GM18858 (cell line): Measurements from ENCODE around the gene SDC1.

Experiments used
- ATAC-seq: cut with Tn5 transposase; IDR thresholded peaks from one replicate; pipeline ENCODE4 v1.9.1; 2021; ENCODE audit not compliant: unreplicated experiment

SDC1 gene

DNA sequence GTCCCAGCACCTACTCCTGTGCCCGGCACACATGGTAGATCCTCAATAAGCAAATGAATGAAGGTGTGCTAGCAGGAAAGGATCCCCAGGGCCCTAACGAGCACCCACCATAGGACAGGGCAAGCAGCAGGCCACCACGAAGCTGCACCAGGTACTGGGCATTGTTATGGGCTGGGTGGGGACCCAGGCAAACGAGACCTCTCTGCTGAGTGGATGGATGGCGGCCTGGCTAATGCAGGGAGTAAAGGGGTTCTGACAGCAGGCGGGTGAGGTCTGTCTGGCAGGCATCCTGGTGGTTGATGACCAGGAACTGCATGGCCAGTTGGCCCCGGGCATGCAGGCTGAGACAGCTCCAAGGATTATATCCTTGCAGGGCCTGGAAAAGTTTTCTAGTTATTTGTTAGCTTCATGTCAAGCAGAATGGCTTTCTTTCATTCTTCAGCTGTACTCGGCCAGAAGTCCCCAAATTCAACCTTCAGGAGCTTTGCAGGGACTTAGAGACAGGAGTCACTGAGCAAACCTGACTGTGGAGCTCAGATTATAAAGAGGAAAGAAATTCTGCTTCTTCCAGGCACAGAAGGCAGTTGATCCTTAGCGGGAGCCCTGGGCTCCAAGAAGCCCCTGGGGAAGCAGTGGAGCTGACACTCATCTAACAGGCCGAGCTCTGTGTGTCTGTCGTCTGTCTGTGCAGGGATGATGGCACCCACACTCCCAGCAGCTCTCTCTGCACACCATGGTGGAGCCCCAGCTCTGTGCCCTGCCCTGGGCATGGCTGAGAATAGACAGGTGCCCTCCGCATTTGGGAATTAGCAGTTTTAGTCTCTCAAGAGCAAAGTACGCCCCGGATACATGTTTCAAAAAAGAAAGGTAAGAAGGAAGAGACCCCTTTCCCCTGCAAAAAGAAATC lies 51.2 kb downstream of the SDC1 start:
- ATAC-seq: no peak

DNA sequence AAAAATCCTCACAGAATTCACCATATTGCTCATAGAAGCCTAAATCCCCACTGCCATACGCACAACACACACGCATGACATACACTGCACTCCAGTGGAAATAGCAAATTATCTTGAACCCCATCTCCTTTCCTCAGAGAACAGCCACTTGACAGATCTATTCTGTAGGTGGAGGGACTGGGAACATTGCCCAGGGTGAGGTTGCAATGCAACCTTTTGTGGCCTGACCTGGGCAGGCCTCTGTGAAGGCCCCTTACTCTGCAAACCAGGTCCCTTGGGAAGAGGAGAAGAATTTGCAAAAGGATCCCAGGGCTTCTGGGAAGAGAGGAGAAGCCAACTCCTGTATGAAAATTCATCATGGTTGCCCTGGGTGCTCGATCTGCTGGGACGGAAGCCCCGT lies 51.9 kb downstream of the SDC1 start:
- no peak for ATAC-seq

DNA sequence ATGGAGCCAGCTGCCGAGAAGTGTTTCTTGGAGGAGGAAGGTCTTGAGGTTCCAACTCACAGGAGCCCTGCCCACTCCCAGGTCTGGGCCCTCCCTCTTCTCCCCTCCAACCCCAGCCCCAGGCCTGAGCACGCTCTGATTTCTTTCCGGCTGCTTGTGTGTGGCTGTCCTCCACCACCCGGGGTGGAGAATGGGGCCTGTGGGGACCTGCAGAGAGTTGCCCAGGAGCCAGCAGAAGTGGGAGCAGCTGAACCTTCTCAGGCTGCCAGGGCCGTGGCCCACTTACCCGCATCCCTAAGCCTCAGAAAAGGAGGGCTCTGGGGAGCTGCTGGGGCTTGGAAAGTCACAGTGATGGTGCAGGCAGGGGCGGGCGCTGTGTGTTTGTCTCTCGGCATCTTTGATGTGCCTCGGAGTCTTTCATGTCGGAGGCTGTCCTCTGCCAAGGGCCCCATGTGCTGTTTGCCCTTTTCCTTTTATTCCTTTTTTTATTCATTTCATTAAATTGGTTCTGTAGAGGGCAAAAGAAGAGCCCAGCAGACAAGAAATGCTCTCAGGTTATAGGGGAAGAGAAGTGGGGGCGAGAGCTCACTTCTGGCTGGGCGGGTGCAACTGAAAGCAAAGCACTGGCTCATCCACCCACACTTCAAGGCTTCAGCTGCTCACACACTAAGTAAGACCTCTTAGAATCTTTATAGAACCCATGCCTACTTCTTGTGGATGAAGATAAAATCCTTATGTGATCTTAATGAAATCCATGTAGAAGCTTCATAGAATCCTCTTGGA lies 52.5 kb downstream of the SDC1 start:
- ATAC-seq: no peak

DNA sequence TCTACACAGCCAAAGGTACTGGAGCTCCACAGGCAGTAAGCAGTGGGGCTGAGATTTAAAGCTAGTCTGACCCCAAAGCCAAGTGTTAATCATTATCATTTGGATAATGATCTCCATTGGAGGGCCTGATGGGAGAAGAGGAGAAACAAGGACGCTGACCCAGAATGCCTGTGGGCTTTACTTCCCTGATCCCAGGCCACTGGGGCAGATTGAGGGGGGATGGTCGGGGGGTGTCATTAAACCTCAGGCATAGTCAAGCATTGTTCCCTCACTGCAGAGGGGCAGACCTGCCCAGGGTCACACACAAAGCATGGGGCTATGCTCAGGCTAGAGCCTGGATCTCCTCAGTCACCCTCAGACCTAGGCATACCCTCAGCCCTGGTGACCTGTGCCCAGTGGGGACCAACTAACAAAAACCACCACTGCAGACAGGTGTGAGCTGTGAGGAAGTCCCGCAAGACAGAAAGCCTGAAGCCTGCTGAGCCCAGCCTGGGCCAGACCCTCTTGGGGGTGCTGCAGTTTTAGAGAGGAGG lies 53.4 kb downstream of the SDC1 start:
- no peak for ATAC-seq

DNA sequence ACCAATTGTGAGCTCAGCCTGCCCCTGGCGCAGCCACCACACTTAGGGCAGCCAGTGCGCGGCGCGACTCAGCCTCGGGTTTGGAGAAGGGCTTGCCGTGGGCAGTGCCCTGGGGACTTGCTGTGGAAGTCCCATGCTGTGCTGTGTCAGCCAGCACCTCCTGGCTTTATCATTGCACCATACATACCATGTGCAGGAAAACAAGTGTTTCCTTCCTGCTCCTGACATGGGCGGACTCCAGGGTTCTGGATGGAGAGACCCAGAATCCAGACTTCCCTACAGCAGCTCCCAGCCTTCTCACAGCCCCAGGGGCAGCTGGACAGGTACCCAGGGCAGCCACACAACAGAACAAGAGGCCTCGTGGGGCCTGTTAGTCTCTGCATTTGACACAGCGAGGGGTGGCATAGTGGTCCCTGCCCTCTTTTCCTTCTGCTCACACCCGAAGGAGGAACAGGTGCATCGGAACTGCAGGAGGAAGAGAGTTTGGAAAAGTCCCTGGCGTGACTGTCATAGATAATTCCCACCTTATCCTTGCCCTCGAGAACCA lies 54.2 kb downstream of the SDC1 start:
- no peak for ATAC-seq

DNA sequence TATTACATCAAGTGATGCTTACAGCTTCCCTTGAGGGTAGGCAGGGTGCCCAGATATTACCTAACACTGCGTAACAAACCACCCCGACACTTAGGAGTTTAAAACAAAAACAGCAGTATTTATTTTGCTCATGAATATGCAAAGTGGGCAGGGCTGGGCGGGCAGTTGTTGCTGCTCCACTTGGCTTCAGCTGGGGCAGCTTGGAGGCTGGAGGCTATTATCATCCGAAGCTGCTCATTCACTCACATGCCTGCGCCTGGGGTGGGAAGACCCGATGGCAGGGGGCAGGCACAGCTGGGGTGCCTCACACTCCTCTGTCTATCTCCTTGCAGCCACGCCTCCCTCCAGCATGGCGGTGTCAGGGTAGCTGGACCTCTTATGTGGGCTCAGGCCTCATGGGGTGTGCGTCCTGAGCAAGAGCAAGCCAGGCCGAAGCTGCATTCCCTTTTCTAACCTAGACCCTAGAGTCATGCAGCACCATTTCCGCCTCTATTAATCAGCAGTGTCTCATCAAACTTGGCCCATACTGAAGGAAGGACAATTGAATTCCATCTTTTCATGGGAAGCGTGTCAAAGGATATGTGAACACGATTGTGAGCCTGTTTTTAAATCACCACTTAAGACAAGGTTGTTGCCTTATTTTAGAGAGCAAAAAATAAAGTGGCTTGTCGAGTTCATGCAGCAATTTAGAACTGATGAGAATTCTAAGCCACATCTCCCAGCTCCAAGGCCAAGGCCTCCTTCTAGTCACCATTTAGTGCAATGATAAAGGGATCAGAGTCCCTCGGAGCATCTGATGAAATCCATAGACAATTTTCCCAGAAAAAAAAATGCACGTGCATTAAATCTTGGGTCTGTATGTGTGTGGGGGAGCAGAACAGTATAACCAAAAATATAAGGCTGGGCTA lies 54.9 kb downstream of the SDC1 start:
- no peak for ATAC-seq

DNA sequence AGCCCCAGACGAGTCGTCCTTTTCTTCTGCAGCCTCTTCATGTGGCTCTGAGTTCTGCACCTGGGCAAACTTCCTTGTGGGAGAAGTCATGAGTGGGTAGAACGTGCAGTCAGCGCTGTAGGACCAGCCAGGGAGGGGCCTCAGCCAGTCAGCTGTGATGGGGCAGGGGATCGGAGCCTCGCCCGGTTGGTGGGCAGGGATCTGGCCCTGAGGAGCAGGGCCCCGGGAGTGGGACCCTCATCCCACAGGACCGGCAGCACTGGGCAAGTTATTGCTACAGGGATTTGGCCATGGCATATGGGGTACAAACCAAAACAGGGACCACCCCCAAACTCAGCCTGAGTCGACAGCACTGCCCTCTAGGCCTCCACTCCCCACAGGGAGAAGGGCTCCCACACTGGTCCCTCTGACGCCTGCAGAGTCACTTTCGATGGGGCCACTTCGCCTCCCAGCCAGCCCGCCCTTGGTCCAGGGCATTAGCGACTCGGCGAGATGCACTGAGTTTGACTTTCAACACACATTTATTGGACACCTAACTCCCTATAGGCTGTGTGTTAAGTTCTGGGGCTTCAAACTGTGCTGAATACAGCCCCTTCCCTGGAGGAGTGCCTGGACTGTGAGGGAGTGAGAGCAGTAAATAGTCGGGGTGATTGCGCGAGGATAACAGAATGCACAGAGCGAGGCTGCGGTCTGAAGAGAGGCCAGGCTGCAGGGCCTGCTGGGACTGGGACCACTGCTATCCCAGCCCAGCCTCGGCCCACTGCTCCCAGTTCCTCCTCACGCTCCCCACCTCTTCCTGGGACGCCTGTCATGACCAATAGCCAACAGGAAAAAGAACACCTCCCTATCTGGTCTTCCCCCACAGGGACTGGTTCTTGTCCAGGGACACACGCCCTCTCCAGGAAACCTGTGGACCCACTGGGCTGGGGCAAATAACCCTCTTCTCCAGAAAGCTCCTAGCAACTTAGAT lies 55.9 kb downstream of the SDC1 start:
- ATAC-seq: no peak

DNA sequence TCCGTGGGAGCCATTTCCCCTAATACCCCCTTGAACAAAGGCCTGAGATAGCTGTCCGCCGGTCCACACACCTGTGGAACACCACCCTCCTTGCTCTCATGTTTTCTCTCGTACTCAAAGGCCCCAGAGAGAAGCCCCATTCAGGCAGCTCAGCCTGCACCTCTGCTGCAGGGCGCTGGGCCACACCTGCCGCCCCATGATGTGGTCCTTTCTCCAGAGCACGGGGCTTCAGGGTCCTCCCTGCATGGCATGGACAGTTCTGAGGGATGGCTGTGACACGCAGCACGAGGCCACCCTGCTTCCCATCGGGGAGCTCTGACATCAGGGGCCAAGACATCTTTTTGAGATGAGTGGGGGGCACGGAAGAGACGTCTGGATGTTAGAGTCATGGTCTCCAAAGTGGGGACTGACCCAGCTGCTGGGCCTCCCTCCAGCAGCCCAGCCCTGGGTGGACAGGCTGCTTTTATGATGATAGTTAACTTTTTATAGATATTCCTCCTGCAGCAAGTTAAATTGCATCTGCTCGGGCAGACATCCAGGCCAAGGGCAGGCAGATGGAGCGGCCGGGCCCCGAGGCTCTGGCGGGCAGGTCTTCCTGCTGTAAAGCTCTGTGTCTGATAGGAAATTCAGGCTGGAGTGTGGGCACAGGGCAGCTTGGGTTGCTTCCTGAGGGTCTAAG lies 56.7 kb downstream of the SDC1 start:
- ATAC-seq: no peak

DNA sequence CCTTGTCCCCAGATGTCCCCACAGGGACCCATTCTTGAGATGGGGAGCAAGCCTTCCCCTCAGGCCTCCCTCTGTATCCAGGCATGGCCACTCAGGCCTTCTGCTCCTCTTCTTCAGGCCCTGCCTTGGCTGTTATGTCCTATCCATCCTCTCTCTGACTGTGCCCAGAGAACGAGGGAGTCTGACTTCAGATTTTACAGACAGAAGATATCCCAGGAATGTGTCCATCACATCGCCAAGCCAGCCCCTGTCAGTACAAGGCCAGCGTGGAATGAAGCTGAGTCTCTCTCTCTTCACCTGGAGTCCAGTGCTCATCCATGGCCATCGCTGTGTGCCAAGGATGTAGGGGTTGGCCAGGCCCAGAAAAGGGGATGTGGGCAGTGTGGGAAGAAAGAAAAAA lies 57.6 kb downstream of the SDC1 start:
- no peak for ATAC-seq

DNA sequence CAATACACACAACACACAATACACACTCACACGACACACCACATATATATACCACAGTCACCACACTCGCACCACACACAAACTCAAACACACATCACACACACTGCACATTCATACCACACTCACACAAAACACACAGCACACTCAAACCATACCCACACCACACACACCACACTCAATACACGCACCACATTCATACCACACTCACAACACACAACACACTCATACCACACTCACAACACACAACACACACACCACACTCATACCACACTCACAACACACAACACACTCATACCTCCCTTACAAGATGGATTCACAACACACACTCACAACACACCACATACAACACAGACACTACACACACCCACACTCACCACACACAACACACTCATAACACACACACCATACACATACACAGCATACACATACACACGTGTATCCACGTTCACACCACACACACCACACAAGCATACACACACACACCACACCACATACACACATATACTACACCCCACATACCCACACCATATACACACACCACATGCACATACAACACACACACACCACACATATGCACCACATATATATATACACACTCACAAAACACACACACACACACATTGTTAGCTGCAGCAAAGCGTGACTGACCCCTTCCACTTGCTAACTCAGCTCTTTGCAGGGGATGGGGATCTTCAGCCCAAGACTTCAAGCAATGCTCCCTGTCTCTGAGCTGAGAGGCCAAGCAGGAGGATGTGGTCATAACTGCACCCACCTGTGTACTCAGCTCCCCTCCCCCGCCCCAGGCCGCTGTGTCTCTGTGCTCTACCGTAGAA lies 59.0 kb downstream of the SDC1 start:
- ATAC-seq: no peak

DNA sequence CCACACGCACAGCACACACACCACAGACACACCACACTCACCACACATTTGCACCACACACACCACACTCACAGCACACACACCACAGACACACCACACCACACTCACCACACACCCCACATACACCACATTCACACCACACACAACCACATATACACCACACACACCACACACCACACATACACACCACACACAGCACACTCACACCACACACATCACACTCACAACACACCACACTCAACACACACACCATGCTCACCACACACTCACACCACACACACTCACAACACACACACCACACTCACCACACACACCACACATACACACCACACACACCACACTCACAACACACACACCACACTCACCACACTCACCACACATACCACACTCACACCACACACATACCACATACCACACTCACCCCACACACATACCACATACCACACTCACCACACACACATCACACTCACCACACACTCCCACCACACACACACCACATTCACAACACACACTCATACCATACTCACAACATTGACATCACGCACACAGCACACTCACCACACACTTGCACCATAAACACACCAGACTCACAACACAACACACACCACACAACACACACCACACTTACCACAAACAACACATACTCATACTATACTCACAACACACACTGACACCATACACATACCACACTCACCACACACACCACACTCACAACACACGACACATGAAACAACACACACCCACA lies 60.0 kb downstream of the SDC1 start:
- ATAC-seq: no peak

DNA sequence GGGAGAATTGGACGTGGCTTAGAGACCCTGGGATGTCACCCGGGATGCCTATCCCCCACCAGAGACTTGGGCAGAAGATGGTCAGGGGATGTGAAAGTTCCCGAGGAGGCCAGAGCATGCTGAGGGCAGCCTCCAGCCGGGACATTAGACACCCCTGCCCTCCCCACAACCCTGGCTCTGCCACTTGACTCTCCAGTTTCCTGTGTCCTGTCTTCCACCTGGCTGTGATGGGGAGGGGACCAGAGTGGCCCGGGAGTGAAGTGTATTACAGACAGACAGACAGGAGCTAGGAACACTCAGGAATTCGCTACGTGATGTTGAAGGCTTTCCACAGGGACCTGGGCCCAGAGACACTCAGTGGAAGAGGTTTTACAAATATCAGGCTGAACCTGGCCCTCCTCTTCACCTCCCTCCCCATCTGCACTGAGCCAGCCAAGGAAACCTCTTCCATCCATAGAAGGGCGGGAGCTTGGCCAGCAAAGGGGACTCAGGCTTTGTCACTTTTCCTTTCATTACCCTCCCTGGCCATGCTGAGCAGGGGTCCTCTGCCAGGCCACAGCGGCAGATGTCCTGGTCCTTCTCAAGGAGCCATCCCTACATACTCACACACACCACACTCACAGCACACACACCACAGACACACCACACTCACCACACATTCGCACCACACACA lies 60.7 kb downstream of the SDC1 start:
- no peak for ATAC-seq

DNA sequence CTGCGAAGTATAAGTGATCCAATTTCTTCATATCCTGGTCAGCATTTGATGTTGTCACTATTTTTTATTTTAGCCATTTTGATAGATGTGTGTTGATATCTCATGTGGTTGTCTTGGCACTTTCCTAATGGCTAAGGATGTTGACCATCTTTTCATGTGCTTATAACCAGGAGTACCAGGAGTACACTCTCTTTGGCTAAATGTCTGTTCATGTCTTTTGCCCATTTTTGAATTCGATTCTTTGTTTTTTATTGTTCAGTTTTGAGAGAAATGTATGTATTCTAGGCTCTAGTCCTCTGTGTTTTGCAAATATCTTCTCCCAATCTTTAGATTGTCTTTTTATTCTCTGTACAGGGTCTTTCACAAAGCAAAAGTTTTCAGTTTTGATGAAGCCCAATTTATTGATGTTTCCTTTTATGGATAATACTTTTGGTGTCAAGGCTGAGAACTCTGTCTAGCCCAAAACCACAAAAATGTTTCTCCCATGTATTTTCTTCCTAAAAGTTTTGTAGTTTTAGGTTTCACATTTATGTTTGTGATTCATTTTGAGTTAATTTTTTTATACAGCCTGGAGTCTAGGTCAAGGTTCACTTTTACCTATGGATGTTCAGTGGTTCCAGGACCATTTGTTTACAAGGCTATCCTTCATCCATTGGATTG lies 65.4 kb downstream of the SDC1 start:
- ATAC-seq: no peak

DNA sequence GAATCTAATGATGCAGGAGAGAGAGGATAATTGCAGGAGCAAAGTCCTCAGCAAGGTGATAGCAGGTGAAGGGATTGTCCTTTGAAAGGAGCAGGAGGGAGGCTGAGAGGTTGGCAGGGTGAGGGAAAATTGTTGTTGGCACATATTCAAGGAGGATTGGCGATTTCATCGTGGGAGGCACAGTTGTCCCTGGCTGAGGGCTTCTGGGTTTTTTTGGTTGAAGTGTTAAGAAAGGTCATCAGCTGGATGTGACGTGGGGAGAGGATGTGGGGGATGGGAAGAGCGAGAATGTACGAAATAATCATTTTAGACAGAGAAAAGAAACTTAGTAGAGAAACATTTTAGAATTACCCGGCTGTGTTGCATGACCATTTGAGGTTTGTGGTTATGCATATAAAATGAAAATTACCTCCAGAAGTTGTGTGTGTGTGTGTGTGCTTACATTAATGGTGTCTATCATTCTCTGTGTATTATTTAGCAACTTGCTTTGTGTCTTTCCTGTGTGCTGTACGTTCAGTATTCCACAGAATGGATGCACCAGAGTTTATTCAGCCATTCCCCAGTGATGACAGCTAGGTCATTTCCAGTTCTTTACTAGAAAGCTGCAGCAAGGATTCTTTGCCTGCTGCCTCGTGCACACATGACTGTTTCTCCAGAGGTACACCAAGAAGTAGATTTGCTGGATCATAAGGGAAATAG lies 67.6 kb downstream of the SDC1 start:
- ATAC-seq: peak; percentile 50

DNA sequence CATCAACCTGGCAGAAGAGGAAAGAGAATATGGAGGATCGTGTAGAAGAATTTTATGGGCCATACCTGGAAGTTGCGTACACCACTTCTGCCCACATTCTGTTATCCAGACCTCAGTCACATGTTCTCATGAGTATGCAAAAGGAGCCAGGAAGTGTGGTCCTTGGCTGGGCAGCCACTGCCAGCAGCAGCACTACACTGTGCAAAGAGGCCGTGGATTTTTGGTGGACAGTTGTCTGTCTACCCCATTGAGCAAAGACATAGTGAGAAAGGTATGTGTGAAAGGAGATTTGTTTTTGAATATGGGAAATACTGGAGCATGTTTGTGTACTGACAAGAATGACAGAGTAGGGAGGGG lies 68.1 kb downstream of the SDC1 start:
- no peak for ATAC-seq
